Tibial nerve (tissue), 3 donors: ENCODE measurements around the gene ZBTB1.

ENCODE experiments used
- POLR2A ChIP-seq, 2 donors: fragments of 450-650 bp; IDR thresholded peaks; one replicate each; pipeline ENCODE4 v1.6.1; 2017; ENCODE audit warnings: antibody characterized with exemption in 2 of 2, mild to moderate bottlenecking in 2 of 2, moderate library complexity in 2 of 2
- TF ChIP-seq, protein P1 (sequence below), 5 experiments: fragments of 200-600 bp in 3 of 5; fragments of 450-650 bp in 2 of 5; sonication (generic) in 3 of 5; IDR thresholded peaks; one replicate each; pipeline ENCODE4 v1.5.1; 2016 to 2019; ENCODE audit warnings: antibody characterized with exemption in 5 of 5, mild to moderate bottlenecking in 3 of 5, moderate library complexity in 2 of 5

DNA sequence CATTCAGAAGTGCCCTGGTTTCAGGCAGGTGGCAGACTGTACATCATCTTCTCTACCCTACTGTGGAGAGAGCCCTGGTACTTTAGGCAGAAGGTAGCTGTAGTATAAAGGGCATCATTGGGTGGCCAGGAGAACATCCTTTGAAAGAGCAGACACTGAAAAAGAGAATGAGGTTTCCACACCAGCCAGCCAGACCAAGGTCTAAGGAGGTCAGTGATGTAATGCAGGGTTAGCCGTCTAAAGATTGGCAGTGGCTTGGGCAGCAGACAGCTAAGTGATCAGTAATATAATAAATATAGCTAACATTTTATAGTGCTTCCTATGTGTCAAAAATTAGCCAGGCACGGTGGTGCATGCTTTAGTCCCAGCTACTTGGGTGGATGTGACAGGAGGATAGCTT lies 12.9 kb upstream of the ZBTB1 start:
- TF ChIP-seq, protein P1, sequence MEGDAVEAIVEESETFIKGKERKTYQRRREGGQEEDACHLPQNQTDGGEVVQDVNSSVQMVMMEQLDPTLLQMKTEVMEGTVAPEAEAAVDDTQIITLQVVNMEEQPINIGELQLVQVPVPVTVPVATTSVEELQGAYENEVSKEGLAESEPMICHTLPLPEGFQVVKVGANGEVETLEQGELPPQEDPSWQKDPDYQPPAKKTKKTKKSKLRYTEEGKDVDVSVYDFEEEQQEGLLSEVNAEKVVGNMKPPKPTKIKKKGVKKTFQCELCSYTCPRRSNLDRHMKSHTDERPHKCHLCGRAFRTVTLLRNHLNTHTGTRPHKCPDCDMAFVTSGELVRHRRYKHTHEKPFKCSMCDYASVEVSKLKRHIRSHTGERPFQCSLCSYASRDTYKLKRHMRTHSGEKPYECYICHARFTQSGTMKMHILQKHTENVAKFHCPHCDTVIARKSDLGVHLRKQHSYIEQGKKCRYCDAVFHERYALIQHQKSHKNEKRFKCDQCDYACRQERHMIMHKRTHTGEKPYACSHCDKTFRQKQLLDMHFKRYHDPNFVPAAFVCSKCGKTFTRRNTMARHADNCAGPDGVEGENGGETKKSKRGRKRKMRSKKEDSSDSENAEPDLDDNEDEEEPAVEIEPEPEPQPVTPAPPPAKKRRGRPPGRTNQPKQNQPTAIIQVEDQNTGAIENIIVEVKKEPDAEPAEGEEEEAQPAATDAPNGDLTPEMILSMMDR (IDR thresholded peaks at IDR 0.05), result no peak
- no peak for TF ChIP-seq POLR2A (IDR thresholded peaks at IDR 0.05)
